ENCODE data around the gene CCBE1. TPM values are rescaled to one million over a fixed set of nuclear protein-coding genes. Genes with fewer than 3 reads are reported as not detected.

CCBE1 gene
- total and polyA plus RNA-seq, 7 donors, result 0.23 to 61.1 (median 38.9) TPM

DNA sequence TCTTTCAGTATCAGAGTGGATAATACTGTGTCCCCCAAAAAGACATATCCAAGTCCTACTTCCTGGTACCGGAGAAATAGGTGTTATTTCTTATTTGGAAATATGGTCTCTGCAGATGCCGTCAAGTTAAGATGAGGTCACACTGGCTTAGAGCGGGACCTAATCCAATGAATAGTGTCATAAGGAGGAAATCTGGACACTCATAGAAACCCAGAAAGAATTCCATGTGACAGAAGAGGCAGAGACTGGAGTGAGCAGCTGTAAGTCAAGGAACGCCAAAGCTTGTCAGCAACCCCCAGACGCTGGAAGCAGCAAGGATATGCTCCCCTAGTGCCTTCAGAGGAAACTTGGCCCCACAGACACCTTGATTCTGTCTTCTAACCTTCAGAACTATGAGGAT, 69.8 kb downstream of the CCBE1 start:
- intact Hi-C loops (cut with DNase I), result no loop called here
- no peaks in the 10 kb centered on the region for H3K27me3 ChIP-seq
- peak overlapping the region in 3 of 4 donors; percentile 6 to 81 (median 14) for H3K27ac ChIP-seq
- 78 to 88% methylated on average over 5 of the region's 5 CpGs for WGBS, 2 donors
- H3K36me3 ChIP-seq, result no peaks in the 10 kb centered on the region
- peaks cover 0 to 79% (median 67%) of the 10 kb centered on the region in 4 donors for H3K4me1 ChIP-seq
- H3K4me3 ChIP-seq, result no peak overlapping the region
- DNase-seq, result no peak
- TF ChIP-seq CTCF (IDR thresholded peaks at IDR 0.05) (no peak), POLR2A (IDR thresholded peaks at IDR 0.05) (no peak), EP300 (IDR thresholded peaks at IDR 0.05) (no peak), POLR2AphosphoS5 (IDR thresholded peaks at IDR 0.05) (no peak)
- no peaks in the 10 kb centered on the region for H3K9me3 ChIP-seq

DNA sequence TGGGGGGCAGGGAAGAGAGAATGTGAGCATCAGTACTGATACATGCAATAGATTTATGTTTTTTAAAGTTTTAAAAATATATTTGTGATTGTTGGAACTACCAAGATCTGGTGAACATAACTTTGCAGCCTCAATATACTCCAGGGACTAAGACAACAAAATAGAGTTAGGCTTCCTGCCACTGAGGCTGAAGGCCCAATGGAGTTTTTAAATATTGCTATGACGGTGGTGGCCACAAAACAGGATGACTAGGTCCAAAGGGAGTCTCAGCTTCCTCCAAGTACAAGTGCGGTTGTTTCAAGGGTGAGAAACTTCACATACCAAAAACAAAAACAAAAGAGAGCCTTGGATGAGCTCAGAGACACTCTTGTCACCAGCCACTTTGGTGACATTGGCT, 72.9 kb downstream of the CCBE1 start:
- Histone ChIP-seq H3K9me3 (no peaks in the 10 kb centered on the region), H3K4me3 (no peak overlapping the region), H3K27ac (peak overlapping the region in 3 of 4 donors; percentile 55 to 67 (median 57)), H3K36me3 (no peaks in the 10 kb centered on the region), H3K4me1 (peaks cover 0 to 77% (median 62%) of the 10 kb centered on the region in 4 donors), H3K27me3 (no peaks in the 10 kb centered on the region)
- TF ChIP-seq POLR2A (IDR thresholded peaks at IDR 0.05) (no peak), CTCF (IDR thresholded peaks at IDR 0.05) (no peak), POLR2AphosphoS5 (IDR thresholded peaks at IDR 0.05) (no peak), EP300 (IDR thresholded peaks at IDR 0.05) (no peak)
- intact Hi-C loops (cut with DNase I), result no loop called here
- DNase-seq, result no peak
- WGBS, 2 donors, result 63 to 81% methylated on average over 2 of the region's 2 CpGs

DNA sequence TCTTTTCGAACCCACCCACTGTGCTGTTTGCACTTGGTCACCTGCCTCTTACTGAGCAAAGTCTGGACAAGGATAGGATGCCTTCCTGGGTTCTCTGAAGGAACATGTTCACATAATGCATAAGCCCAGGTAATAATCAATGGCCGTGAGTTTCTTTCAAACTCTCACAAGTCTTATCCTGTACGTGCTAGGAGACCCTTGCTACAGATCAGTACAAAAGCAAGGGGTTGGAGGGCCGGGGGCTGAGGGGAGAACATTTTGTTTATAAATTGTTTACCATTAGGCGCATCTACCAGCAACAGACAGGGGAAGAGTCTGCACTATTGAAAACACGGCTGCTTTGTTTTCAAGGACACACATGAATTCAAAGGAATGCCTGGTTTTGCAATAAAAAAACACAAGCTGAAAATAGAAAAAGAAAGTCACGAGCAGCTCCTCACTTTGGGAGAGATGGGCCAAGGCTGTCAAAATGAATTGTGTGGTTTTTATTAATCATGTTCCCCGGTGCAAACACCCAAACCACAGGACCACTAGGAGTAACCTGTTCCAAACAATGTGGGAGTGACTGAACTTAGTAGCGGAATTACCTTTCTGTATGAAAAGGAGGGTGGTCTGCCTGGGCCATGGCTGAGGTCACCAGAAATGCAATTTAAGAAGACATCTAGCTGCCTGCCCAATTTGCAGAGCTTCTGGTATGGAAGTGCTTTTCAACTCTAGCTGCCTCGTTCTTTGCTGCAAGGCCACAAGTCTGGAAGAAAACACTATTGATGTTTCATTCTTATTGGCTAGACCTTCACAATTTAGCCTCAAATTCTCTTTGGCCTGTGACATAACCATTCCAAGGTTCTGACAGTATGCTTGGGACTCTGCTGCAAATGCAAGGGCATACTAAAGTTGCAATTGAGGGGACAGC, 73.5 kb downstream of the CCBE1 start:
- WGBS, 2 donors, result 56 to 57% methylated on average over 10 of the region's 10 CpGs
- Histone ChIP-seq H3K4me3 (no peak overlapping the region), H3K36me3 (no peaks in the 10 kb centered on the region), H3K9me3 (no peaks in the 10 kb centered on the region), H3K4me1 (peaks cover 0 to 76% (median 55%) of the 10 kb centered on the region in 4 donors), H3K27ac (peak overlapping the region; percentile 42 to 67 (median 56)), H3K27me3 (no peaks in the 10 kb centered on the region)
- DNase-seq, result no peak
- TF ChIP-seq POLR2A (IDR thresholded peaks at IDR 0.05), result no peak
- TF ChIP-seq POLR2AphosphoS5 (IDR thresholded peaks at IDR 0.05), result peak in 2 of 4 donors; percentile 47
- TF ChIP-seq EP300 (IDR thresholded peaks at IDR 0.05), result no peak
- intact Hi-C loops (cut with DNase I), result no loop called here

GRCh38 chr18:59621027-59621426, 76.2 kb downstream of the CCBE1 start:
- DNase-seq, result no peak
- TF ChIP-seq POLR2AphosphoS5 (IDR thresholded peaks at IDR 0.05) (no peak), POLR2A (IDR thresholded peaks at IDR 0.05) (no peak), CTCF (IDR thresholded peaks at IDR 0.05) (no peak), EP300 (IDR thresholded peaks at IDR 0.05) (no peak)
- Histone ChIP-seq H3K9me3 (no peaks in the 10 kb centered on the region), H3K27ac (no peak overlapping the region), H3K36me3 (no peaks in the 10 kb centered on the region), H3K4me1 (peaks cover 0 to 90% (median 64%) of the 10 kb centered on the region in 4 donors), H3K4me3 (no peak overlapping the region), H3K27me3 (no peaks in the 10 kb centered on the region)
- intact Hi-C loops (cut with DNase I), result no loop called here

DNA sequence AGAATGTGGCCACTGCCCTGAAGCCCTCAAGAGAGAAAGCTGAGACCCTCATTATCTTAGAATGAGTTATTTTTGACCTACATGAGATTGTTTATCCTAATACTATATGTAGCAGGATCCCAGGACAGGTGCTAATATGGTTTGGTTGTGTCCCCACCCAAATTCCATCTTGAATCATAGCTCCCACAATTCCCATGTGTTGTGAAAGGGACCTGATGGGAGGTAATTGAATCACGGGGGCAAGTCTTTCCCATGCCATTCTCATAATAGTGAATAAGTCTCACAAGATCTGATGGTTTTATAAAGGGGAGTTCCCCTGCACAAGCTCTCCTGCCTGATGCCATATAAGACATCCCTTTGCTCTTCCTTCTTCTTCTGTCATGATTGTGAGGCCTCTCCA, 76.8 kb downstream of the CCBE1 start:
- DNase-seq, result no peak
- H3K4me3 ChIP-seq, result no peak overlapping the region
- no peaks in the 10 kb centered on the region for H3K27me3 ChIP-seq
- WGBS, 2 donors, result 77 to 90% methylated on average over 1 of the region's 1 CpG
- H3K36me3 ChIP-seq, result no peaks in the 10 kb centered on the region
- no peak overlapping the region for H3K27ac ChIP-seq
- intact Hi-C loops (cut with DNase I), result no loop called here
- peaks cover 0 to 88% (median 62%) of the 10 kb centered on the region in 4 donors for H3K4me1 ChIP-seq
- no peaks in the 10 kb centered on the region for H3K9me3 ChIP-seq
- no peak for TF ChIP-seq POLR2A (IDR thresholded peaks at IDR 0.05)
- no peak for TF ChIP-seq POLR2AphosphoS5 (IDR thresholded peaks at IDR 0.05)
- TF ChIP-seq CTCF (IDR thresholded peaks at IDR 0.05), result no peak
- TF ChIP-seq EP300 (IDR thresholded peaks at IDR 0.05), result no peak
